HG02642 (cell line): ENCODE results near the gene DNAJB13.

Experiments
- ATAC-seq: cut with Tn5 transposase; IDR thresholded peaks from one replicate; pipeline ENCODE4 v1.9.1; 2021; ENCODE audit warnings: mild to moderate bottlenecking; ENCODE audit not compliant: unreplicated experiment, poor library complexity

Gene DNAJB13

GRCh38 chr11:73949912-73950311 is 914 bp upstream of the DNAJB13 start:
- no peak for ATAC-seq

DNA sequence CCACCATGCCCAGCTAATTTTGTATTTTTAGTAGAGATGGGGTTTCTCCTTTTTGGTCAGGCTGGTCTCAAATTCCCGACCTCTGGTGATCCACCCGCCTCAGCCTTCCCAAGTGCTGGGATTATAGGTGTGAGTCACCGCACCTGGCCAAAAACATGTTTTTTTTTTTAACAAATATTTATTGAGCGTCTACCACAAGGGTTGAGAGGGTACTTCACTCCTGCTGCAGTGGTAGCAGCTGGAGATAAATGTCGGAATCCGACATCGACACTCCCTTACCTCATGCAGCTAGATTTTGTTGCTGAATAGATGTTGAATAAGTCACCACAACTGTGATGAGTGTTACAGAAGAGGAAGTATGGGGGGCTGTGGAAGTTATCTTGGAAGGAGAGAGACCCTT is 971 bp downstream of the DNAJB13 start:
- ATAC-seq: no peak

DNA sequence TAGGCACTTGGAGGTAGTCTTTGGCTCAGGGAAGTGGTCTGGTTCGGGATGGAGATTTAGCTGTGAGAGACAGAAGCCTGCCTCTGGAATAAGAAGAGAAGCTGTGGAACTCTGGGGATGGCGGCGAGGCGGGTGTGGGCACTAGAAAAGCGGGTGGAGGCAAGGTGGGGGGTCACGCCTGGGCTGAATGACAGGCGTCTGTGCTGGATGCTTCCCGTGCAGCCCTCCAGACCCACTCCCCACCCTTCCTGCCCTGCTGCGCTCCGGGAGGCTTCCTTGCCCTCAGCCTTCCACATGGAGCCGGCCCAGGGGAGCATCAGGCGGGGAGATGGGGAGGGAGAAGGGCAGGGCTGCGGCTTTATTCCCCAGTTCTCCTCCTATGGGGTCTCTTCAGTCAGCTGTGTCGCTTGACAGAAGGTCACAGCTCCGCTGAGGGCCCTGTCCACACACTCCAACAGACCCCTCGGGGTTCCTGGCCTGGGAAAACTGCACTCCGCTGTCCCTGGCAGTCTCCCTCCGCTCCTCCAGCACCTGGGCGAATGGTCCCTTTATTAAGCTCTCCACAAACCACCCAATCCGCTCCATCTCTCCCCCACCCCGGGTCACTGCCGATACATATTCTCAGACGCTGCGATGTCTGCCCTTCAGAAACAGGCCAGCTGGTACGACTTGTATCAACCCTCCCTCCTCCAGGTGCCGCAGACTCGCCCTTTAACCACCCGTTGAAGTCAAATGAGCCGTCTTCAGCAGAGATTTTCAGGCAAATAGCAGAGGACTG is 6.2 kb downstream of the DNAJB13 start:
- ATAC-seq: no peak

- no peak for ATAC-seq
These were observed 7.0 kb downstream of the DNAJB13 start for GRCh38 chr11:73957654-73958361.

- ATAC-seq: no peak
These were observed 7.8 kb downstream of the DNAJB13 start for GRCh38 chr11:73958521-73959141.

- ATAC-seq: no peak
These were observed 10.5 kb downstream of the DNAJB13 start for GRCh38 chr11:73961321-73961720.

GRCh38 chr11:73962101-73962705 is 11.4 kb downstream of the DNAJB13 start:
- ATAC-seq: no peak

DNA sequence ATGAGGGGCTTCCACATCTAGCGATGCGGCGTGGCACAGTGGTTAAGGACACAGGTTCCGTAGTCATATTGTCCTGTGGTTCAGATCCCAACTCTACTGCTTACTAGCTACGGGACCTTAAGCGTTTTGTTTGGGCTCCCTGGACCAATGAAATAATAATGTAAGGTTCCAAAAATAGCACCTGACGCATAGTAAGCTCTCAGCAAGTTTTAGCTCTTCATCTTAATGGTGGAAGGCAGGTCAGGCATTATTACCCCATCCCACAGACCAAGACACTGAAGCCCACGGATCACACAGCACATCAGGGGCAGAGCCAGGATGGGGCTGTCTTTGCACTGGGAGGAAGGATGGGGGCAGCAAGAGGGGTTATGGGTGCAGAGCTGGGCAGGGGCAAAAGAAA is 13.0 kb downstream of the DNAJB13 start:
- ATAC-seq: no peak

- no peak for ATAC-seq
These were observed 14.4 kb downstream of the DNAJB13 start for GRCh38 chr11:73965076-73965763.

DNA sequence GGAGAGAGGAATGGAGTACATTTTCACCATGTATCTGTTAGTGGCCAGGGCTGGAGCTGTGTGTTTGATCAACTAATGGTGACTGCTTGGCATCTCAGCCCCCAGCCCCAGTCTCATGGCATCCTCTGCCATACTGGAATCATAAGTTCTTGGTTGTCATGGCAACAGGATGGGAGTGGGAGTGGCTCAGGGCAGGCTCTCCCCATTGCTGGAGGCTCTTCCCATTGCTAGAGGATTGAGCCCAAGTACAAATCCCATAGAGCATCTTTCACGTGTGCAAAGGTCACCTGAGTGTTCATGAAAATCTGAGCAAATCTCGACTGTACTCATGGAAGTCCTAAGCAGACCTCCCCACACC is 14.9 kb downstream of the DNAJB13 start:
- no peak for ATAC-seq

DNA sequence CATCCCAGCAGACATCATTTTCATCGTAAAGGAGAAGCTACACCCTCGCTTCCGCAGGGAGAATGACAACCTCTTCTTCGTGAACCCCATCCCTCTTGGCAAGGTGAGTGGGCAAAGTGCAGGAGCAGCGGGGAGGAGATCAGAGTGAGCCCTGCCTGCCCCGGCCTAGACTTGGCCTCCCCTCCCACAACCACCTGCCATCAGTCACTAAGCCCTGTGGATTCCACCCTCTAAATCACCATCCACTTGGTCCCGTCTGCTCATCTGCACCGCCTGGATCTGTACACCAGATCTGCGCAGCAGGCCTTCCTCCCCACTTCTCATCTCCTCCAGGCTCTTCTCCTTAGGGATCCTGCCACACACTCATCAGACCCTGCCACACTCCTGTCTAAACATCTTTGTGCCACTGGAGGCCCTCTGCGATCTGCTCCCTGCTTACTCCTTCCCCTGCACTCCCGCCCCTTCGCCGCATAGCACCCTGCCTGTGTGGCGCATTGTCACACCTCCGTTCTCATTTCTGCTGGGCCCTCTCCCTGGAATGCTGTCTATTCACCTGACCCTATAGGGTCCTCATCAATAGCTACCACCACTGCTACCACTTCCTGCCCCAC is 17.6 kb downstream of the DNAJB13 start:
- ATAC-seq: no peak

- no peak for ATAC-seq
These were observed 18.3 kb downstream of the DNAJB13 start for GRCh38 chr11:73969091-73969490.

DNA sequence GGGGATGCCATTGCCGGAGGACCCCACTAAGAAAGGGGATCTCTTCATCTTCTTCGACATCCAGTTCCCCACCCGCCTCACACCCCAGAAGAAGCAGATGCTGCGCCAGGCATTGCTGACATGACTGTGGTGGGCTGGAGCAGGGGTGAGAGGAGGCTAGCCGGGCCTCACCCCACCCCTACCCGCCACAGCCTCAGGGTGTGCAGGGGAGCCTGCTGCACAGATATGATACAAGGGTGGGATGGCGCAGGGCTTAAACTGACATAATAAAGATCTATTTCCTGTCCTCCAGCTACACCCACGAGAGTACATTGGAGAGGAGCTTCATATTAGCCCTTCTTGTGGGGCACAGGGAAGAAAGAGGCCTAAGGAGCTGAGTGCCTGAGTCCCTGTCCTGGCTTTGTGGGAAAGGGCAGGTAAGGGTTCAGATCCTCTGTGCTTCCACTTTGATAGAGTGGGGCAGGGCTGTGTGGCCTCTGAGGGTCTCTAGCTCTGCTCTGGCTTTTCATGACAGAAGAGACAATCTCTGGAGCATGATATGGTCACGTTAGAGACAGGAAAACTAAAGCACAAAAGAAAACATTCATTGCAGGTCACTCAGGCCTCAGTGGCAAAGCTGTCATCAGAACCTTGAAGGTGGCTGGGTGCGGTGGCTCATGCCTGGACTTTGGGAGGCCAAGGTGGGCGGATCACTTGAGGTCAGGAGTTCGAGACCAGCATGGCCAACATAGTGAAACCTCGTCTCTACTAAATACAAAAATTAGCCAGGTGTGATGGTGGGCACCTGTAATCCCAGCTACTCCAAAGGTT is 19.4 kb downstream of the DNAJB13 start:
- ATAC-seq: no peak

GRCh38 chr11:73971175-73971719 is 20.4 kb downstream of the DNAJB13 start:
- no peak for ATAC-seq

- ATAC-seq: no peak
These were observed 21.4 kb downstream of the DNAJB13 start for GRCh38 chr11:73972187-73972586.

DNA sequence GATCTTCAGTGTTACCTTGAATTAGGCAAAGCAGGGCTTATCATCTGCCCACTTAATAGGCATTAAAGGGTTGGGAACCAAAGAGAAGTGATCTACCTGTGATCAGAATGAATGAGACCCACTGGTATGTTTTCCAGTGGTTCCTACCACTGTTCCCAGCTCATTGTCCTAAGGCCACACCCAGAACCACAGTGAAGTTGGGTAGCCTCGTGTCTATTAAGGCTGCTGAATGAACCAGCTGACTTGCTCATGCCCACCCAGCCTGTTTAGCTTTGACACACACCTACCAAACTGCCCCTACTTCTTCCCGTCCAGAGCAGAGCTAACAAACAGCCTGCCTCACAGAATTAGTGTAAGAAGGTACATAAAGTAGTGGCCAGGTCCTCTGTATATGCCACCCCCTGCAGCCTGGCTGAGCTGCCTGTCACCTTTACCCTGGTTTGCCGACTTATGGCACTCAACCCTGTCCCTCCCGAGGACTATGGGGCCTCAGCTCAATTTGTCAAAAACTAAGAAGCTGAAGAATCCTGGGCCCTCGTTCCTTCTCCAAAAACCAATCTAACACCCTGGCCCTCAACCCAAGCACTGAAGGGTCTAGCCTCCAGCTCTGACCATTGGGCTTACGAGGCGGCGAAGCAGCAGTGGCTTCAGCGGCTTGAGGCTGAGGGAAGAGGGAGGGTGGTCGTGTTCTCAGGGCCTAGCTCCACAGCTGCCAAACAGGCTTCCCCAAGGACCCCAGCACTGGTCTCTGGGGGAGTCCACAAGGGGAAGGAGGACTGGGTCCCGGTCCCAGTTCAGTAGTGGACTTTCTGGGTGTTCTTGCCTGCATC is 22.0 kb downstream of the DNAJB13 start:
- ATAC-seq: no peak

- no peak for ATAC-seq
These were observed 24.0 kb downstream of the DNAJB13 start for GRCh38 chr11:73974604-73975478.
